HL-60 (cell line): ENCODE measurements around the gene KRTAP2-1.

Experiments
- DNase-seq, 2 experiments: peaks; one replicate each; pipeline ENCODE4 v3.0.0-alpha.2; 2010 to 2020; ENCODE audit warnings: low read depth in 1 of 2, low spot score in 1 of 2
- H3K27ac ChIP-seq: fragments of 250-450 bp; sonication (Bioruptor Pico); replicated peaks from 2 replicates; pipeline ENCODE4 v1.5.1; 2020; ENCODE audit warnings: mild to moderate bottlenecking, moderate library complexity
- H3K27me3 ChIP-seq: fragments of 250-450 bp; sonication (Bioruptor Pico); 2 replicates; pipeline ENCODE4 v1.5.1; 2021; ENCODE audit warnings: mild to moderate bottlenecking, moderate library complexity; ENCODE audit not compliant: insufficient read depth, poor library complexity, severe bottlenecking
- H3K4me3 ChIP-seq: replicated peaks from 2 replicates; pipeline ENCODE4 v1.5.1; 2011; ENCODE audit warnings: mild to moderate bottlenecking, control low read depth, low read length; ENCODE audit not compliant: insufficient read depth
- CTCF ChIP-seq: IDR thresholded peaks from one replicate; pipeline ENCODE4 v1.5.1; 2011; ENCODE audit warnings: low read length, control low read depth, inconsistent platforms; ENCODE audit not compliant: insufficient read depth
- GABPA ChIP-seq: IDR thresholded peaks from 2 replicates; pipeline ENCODE4 v1.6.1; 2012; ENCODE audit warnings: low read depth
- POLR2AphosphoS5 ChIP-seq: IDR thresholded peaks from 2 replicates; pipeline ENCODE4 v1.6.1; 2012; ENCODE audit warnings: low read depth
- REST ChIP-seq: IDR thresholded peaks from 2 replicates; pipeline ENCODE4 v1.6.1; 2012; ENCODE audit warnings: low read depth; ENCODE audit not compliant: insufficient replicate concordance
- SPI1 ChIP-seq: IDR thresholded peaks from 2 replicates; pipeline ENCODE4 v1.6.1; 2012; ENCODE audit warnings: low read depth, mild to moderate bottlenecking, borderline replicate concordance

KRTAP2-1 gene

DNA sequence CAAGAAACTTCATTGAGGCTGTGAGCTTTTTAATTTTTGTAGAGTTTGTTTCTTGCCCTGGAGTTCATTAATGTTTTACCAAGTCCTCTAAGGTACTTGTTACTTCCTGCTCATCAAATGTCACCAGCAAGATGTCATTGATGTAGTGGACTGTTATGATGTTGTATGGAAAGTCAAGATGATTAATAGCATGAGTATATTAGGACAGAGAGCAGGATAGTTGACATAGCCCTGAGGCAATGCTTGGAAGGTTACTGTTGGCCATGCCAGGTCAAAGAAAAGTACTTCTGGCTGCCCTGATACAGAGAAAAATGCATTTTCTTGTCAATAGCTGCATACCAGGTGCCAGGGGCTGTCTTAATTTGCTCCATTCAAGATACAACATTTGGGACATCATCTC is 26.8 kb downstream of the KRTAP2-1 start:
- no peak overlapping the region for H3K4me3 ChIP-seq
- DNase-seq: no peak
- TF ChIP-seq CTCF (no peak), POLR2AphosphoS5 (no peak), GABPA (no peak), SPI1 (no peak), REST (no peak)
- no peak overlapping the region for H3K27ac ChIP-seq
- H3K27me3 ChIP-seq: no peaks in the 10 kb centered on the region

DNA sequence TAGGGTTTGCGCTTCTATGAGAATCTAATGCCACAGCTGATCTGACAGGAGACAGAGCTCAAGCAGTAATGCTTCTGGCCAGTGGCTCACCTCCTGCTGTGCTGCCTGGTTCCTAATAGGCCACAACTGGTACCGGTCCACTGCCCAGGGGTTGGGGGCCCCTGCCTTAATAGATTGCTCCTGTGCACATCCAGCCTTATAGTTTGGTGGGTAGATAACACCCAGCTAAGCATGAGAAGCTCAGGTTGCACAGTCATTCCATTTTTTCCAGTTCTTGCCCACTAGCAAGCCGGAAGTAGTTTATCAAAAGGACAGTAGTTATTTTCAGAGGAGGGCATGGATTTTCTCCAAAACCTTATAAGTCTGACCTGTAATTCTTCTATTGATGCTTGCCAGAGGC is 27.7 kb downstream of the KRTAP2-1 start:
- TF ChIP-seq POLR2AphosphoS5: no peak
- no peak for DNase-seq
- Histone ChIP-seq H3K27ac (no peak overlapping the region), H3K4me3 (no peak overlapping the region), H3K27me3 (no peaks in the 10 kb centered on the region)

DNA sequence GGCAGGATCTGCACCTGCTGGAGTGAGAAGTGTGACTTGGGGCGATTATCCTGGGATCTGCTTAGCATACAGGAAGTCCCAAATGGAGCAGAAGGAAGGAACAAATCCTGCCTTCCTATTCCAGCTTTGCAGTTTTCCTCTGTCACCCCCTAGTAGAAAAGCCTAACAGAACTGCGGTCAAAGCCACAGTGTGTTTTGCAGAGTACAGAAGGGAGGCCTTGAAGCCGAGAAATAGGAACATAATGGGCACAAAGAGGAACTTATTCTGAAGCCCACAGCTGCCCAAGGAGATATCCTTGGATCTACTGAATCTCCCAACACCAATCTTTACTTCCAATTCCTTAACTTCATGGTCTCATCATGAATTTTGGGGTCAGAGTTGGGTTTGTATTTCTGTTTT is 28.6 kb downstream of the KRTAP2-1 start:
- Histone ChIP-seq H3K27me3 (no peaks in the 10 kb centered on the region), H3K4me3 (no peak overlapping the region), H3K27ac (no peak overlapping the region)
- DNase-seq: peak in 1 of 2 experiments; percentile 58
- TF ChIP-seq CTCF (no peak), REST (no peak), POLR2AphosphoS5 (no peak), SPI1 (no peak), GABPA (no peak)

- no peaks in the 10 kb centered on the region for H3K27me3 ChIP-seq
- no peak for DNase-seq
- TF ChIP-seq REST (no peak), SPI1 (no peak), GABPA (no peak), POLR2AphosphoS5 (no peak), CTCF (no peak)
- H3K4me3 ChIP-seq: no peak overlapping the region
- H3K27ac ChIP-seq: no peak overlapping the region
Measured at GRCh38 chr17:41016578-41017215, 30.4 kb downstream of the KRTAP2-1 start.
